Right lung (tissue), 10 donors: ENCODE results near the gene DUSP19. TPM values are rescaled to one million over a fixed set of nuclear protein-coding genes. Genes with fewer than 3 reads are reported as not detected.
A peak's percentile ranks its signal among the peaks of the same experiment; 100 is the strongest.
"Not testable (repeated sequence)": the region's sequence is repeated elsewhere in the genome, so short reads cannot be mapped to it uniquely, and the experiment has no call there.

Experiments
- DNase-seq, 2 donors: peaks; one replicate each; pipeline ENCODE4 v3.0.0-alpha.2; 2013
- long read RNA-seq, 8 donors: transcript quantifications; one replicate each; lab custom pipeline, GENCODE V29; 2026
- polyA plus RNA-seq, 5 donors: library from polyadenylated mRNA; unstranded; fragments of 120-200 nt; gene quantifications; one replicate each; pipeline versions ENCODE4 v1.2.1 to v1.2.3, GENCODE V29; 2013; ENCODE audit warnings: inconsistent platforms in 1 of 5, low replicate concordance in 1 of 5; ENCODE audit not compliant: insufficient read length in 5 of 5, insufficient read depth in 1 of 5

Gene DUSP19, protein sequence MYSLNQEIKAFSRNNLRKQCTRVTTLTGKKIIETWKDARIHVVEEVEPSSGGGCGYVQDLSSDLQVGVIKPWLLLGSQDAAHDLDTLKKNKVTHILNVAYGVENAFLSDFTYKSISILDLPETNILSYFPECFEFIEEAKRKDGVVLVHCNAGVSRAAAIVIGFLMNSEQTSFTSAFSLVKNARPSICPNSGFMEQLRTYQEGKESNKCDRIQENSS
- 1 to 10 TPM; 2.8 to 6.3 (median 5.3) TPM for polyA plus RNA-seq
- long read RNA-seq, donor 1, full-length matches to known transcripts = 1 of 1 reads
- long read RNA-seq, donor 1, partial matches to known transcripts = 0 of 1 reads
- long read RNA-seq, donor 1, other reads (novel, unspliced or antisense) = 0 of 1 reads
- long read RNA-seq, donor 2 = 0 reads
- long read RNA-seq, donor 3 = 0 reads
- long read RNA-seq, donor 4, full-length matches to known transcripts = 3 of 3 reads
- long read RNA-seq, donor 4, partial matches to known transcripts = 0 of 3 reads
- long read RNA-seq, donor 4, other reads (novel, unspliced or antisense) = 0 of 3 reads
- long read RNA-seq, donor 5, full-length matches to known transcripts = 2 of 2 reads
- long read RNA-seq, donor 5, partial matches to known transcripts = 0 of 2 reads
- long read RNA-seq, donor 5, other reads (novel, unspliced or antisense) = 0 of 2 reads
- long read RNA-seq, donor 6, full-length matches to known transcripts = 2 of 2 reads
- long read RNA-seq, donor 6, partial matches to known transcripts = 0 of 2 reads
- long read RNA-seq, donor 6, other reads (novel, unspliced or antisense) = 0 of 2 reads
- long read RNA-seq, donor 7, full-length matches to known transcripts = 2 of 2 reads
- long read RNA-seq, donor 7, partial matches to known transcripts = 0 of 2 reads
- long read RNA-seq, donor 7, other reads (novel, unspliced or antisense) = 0 of 2 reads
- long read RNA-seq, donor 8 = 0 reads

- peak; percentile 90 to 95 for DNase-seq
Observed at GRCh38 chr2:183078464-183079138, at the start of gene DUSP19. TSS of gene DUSP19 (plus strand) at chr2:183078747. CDS start at chr2:183078934, 187 bp downstream.

- DNase-seq = no peak
Observed at GRCh38 chr2:183029219-183029618, 49.3 kb upstream of the DUSP19 start.

DNA sequence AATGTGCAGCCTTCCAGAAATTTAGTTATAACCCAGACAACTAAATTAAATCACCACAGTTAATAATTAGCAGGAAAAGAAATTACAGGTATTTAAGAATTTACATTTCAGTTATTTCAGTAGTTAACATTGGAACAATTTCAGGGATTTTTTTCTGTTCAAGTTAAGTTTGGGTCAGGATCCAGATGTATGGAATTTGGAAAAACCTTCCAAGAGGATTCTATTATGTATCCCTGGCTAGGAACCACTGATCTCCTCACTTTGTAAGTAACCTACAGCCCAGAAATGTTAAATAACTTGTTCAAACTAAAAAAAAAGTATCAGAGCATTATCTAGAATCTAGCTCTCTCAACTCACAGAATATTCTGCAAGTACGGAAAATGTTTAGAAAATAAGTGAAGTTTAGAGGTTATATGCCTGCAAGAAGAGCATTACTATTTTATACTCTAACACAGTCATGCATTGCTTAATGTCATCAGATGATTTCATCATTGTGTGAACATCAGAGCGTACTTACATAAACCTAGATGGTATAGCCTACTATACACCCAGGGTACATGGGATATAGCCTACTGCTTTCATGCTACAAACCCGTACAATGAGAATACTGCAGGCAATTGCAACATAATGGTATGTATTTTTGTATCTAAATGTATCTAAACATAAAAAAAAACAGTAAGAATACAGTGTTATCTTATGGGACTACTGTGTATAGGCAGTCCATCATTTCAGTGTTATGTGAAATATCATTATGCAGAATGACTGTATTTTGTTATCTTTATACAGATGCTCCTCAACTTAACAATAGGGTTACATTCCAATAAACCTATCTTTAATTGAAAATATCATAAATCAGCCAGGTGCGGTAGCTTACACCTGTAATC, 46.4 kb upstream of the DUSP19 start:
- DNase-seq = no peak

GRCh38 chr2:183033951-183034350, 44.6 kb upstream of the DUSP19 start:
- no peak for DNase-seq

GRCh38 chr2:183034806-183035205, 43.7 kb upstream of the DUSP19 start:
- DNase-seq = no peak

- peak; percentile 12 to 16 for DNase-seq
Observed at GRCh38 chr2:183035298-183035953, 43.1 kb upstream of the DUSP19 start.

DNA sequence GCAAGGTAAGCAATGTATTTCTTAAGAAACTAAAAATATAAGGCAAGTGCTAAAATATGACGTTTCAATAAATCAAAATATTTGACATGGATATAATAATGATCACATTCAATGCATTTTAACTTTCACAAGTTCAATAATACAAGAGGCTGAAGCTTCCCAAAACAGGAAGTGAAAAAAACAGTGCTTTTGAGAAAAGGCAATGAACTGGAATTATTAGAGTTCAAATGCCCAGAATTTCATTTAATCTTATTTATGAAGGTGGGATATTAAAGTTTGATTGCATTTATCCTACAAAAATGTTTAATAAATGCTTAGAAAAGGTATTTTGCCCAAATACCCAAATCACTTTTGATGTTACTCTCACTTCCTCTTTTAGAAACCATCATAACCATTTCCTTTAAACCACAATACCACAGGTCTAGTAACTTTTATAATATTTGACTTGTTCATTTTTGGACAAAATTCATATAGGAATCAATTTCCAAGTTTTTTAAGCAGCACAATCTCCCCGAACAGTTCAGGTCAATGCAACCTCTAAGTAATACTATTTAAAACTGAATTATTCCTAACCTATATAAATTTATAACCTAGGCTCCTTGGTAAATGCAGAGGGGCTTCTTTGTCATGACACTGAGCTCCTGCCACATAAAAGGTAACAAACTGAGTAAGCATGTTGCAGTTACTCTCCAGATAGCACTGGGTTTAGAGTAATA, 42.4 kb upstream of the DUSP19 start:
- DNase-seq = no peak

DNA sequence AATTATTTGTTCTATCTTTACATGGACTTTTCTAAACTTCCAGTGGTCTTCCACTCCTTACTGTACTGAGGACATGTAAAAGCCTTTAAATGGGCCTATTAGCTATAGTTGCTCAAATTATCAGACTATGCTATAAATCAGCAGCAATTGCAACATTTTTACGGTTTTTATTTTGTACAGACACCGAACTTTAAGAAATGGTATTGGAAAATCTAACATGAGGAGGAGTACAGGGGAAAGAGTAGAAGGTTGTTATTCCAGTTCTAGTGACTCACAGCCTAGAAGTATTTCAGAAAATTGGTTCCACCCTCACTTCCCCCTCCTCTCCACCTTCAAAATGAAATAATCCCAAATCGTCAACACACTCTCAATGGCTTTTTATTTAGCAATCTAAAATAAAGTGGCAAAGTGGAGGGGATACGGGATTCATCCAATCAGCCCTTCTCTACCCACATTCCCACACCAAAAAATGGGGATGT, 41.4 kb upstream of the DUSP19 start:
- peak in 1 of 2 donors; percentile 7 for DNase-seq

- DNase-seq = peak; percentile 52 to 71
Observed at GRCh38 chr2:183037553-183038340, 40.8 kb upstream of the DUSP19 start.

GRCh38 chr2:183038341-183039300, 39.9 kb upstream of the DUSP19 start, which contains the start of gene NCKAP1:
TSS of gene NCKAP1 (minus strand) at chr2:183038457. CDS start at chr2:183038099, 358 bp downstream.
- DNase-seq = peak; percentile 83 to 84

DNA sequence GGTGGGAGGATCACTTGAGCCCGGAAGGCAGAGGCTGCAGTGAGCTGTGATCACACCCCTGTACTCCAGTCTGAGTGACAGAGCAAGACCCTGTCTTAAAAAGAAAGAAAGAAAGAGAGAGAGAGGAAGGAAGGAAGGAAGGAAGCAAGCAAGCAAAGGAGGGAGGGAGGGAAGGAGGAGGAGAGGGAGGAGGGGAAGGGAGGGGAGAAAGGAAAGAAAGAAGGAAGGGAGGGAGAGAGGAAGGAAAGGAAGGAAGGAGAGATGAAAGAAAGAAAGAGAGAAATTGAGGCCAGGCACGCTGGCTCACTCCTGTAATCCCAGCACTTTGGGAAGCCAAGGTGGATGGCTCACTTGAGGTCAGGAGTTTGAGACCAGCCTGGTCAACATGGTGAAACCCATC, 37.9 kb upstream of the DUSP19 start:
- DNase-seq = no peak

GRCh38 chr2:183043580-183043979, 35.0 kb upstream of the DUSP19 start:
- not testable (repeated sequence) for DNase-seq

DNA sequence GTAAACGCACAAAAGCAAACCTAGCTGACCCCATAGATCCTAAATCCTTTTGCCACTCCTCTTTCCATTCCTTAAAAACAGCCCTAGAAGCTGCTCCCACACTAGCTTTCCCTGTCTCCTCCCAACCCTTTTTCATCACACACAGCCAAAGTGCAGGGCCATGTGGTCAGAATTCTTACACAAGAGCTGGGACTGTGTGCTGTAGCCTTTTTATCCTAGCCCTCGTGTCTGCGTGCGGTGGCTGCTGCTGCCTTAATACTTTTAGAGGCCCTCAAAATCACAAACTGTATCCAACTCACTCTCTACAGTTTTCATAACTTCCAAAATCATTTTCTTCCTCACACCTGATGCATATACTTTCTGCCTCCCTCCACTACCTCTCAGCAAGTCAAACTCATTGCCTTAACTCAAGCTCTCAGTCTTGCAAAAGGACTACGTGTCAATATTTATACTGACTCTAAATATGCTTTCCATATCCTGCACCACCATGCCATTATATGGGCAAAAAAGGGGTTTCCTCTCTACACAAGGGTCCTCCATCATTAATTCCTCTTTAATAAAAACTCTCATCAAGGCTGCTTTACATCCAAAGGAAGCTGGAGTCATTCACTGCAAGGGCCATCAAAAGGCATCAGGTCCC, 30.9 kb upstream of the DUSP19 start:
- not testable (repeated sequence) for DNase-seq

GRCh38 chr2:183049420-183049819, 29.1 kb upstream of the DUSP19 start:
- no peak for DNase-seq

- DNase-seq = no peak
Observed at GRCh38 chr2:183057333-183057985, 21.1 kb upstream of the DUSP19 start.

GRCh38 chr2:183059561-183059960, 19.0 kb upstream of the DUSP19 start:
- DNase-seq = no peak
